Lower leg skin (tissue), 3 donors: ENCODE data around the gene POT1.

Experiments used
- CTCF ChIP-seq, 3 donors: fragments of 450-650 bp; IDR thresholded peaks; one replicate each; pipeline ENCODE4 v1.5.1; 2016; ENCODE audit warnings: antibody characterized with exemption in 3 of 3, mild to moderate bottlenecking in 3 of 3, moderate library complexity in 2 of 3
- POLR2A ChIP-seq, 2 donors: fragments of 450-650 bp; IDR thresholded peaks; one replicate each; pipeline ENCODE4 v1.6.1; 2016 to 2017; ENCODE audit warnings: antibody characterized with exemption in 2 of 2, mild to moderate bottlenecking in 1 of 2, moderate library complexity in 1 of 2

GRCh38 chr7:124836173-124836572, 93.5 kb downstream of the POT1 start:
- TF ChIP-seq POLR2A (IDR thresholded peaks at IDR 0.05) (no peak), CTCF (IDR thresholded peaks at IDR 0.05) (no peak)
